Kidney (tissue), 14 donors: ENCODE measurements around the gene MPND. TPM values are rescaled to one million over a fixed set of nuclear protein-coding genes. Genes with fewer than 3 reads are reported as not detected.
A peak's percentile ranks its signal among the peaks of the same experiment; 100 is the strongest.

Experiments
- DNase-seq, 5 donors: peaks; one replicate each; pipeline ENCODE4 v3.0.0-alpha.2; 2013 to 2020
- FAIRE-seq: peaks from 2 replicates; lab custom pipeline; 2012; peaks lifted over from hg19 to GRCh38; lab: Jason Lieb, UNC
- H3K27ac ChIP-seq, 2 donors: one replicate each; pipeline ENCODE4 v1.7.0; 2013; ENCODE audit warnings: low read depth in 2 of 2, low read length in 2 of 2, inconsistent platforms in 1 of 2
- H3K27me3 ChIP-seq: one replicate; pipeline ENCODE4 v1.7.1; 2013; ENCODE audit warnings: low read length, inconsistent platforms; ENCODE audit not compliant: control insufficient read depth, insufficient read depth
- H3K36me3 ChIP-seq, 3 donors: one replicate each; pipeline versions ENCODE4 v1.7.0 to v1.7.1; 2013; ENCODE audit warnings: low read length in 3 of 3, control low read depth in 1 of 3, inconsistent platforms in 1 of 3; ENCODE audit not compliant: insufficient read depth in 3 of 3, control insufficient read depth in 2 of 3
- H3K4me1 ChIP-seq, 3 donors: one replicate each; pipeline versions ENCODE4 v1.7.0 to v1.7.1; 2013; ENCODE audit warnings: low read length in 3 of 3, inconsistent platforms in 1 of 3, low read depth in 1 of 3; ENCODE audit not compliant: control insufficient read depth in 2 of 3, insufficient read depth in 2 of 3
- H3K4me3 ChIP-seq, 3 donors: one replicate each; pipeline versions ENCODE4 v1.7.0 to v1.8.1; 2013; ENCODE audit warnings: low read length in 3 of 3, control low read depth in 1 of 3, inconsistent platforms in 1 of 3
- H3K9ac ChIP-seq, 3 donors: one replicate each; pipeline versions ENCODE4 v1.7.0 to v1.7.1; 2013; ENCODE audit warnings: low read length in 3 of 3, control low read depth in 1 of 3, inconsistent platforms in 1 of 3
- H3K9me3 ChIP-seq, 3 donors: one replicate each; pipeline versions ENCODE4 v1.7.0 to v1.7.1; 2013; ENCODE audit warnings: low read length in 3 of 3, control low read depth in 1 of 3, inconsistent platforms in 1 of 3; ENCODE audit not compliant: control insufficient read depth in 2 of 3, insufficient read depth in 1 of 3
- intact Hi-C: fragments of 100-400 bp; cut with DNase I; formaldehyde crosslinking; loops from one replicate; pipeline ENCODE4 v1.11.1; 2022
- polyA plus RNA-seq: library from polyadenylated mRNA; stranded (reverse); fragments of 350-450 nt; fragmentation: Illumina TruSeq; extraction: RNeasy Lipid Tissue Mini Kit (QIAGEN cat#74804); gene quantifications from one replicate; pipeline ENCODE4 v1.2.3, GENCODE V29; 2014; ENCODE audit warnings: low read depth, low replicate concordance; ENCODE audit not compliant: insufficient read depth
- total RNA-seq: library from RNA; stranded (reverse); fragmentation: NEBNext Ultra II Directional; extraction: Animal tissue kit (Norgen Biotek cat#: 25700); gene quantifications from one replicate; pipeline ENCODE4 v1.2.1, GENCODE V29; 2021
- TF ChIP-seq, protein P1 (sequence below): IDR thresholded peaks from 3 replicates; pipeline ENCODE4 v1.5.1; 2012; ENCODE audit warnings: mild to moderate bottlenecking, moderate library complexity, borderline replicate concordance; ENCODE audit not compliant: insufficient read depth; ENCODE audit errors: extremely low read depth
- donor health status: control.
- donor health status: control.
- donor health status: control.
- donor health status: control.
- donor health status: control.
- donor health status: DM: yes; HTN: yes; CAD: no.
- donor health status: Normal renal cell carcinoma (clear cell type).

Gene MPND
- total and polyA plus RNA-seq, 2 donors from 2014 or later = 24.1 to 43.5 TPM

DNA sequence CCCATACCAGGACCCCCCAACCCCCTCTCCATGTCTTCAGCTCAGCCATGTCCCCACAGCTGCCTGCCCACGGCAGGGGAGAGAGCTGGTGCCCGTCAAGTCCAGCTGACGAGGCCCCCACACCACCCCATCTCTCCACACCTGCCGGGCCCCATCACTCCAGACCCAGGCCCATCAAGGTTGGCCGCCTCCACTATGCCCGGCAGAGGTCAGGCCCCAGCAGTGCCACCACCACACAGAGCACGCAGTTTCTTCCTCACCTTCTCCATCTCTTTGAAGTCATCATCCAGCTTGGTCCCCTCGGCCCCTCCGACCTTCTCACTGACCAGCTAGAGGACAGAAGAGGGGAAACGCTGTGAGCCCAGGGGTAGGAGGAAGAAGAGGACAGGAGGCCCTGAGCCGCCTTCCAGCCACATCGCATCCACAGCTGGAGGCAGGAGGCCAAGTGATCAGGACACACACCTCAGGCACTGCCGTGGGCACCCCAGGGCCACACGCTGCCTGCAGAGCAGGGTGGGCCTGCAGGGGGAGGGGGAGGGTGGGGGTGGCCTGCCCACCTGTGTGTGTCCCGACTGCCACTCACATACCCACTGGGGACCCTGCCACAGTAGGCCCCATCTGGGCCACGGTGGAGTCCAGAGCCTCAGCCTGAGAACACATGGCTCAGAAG lies 23.4 kb downstream of the MPND start:
- H3K36me3 ChIP-seq = peaks cover 0 to 28% (median 12%) of the 10 kb centered on the region in 3 donors
- FAIRE-seq = no peak
- no peak overlapping the region for H3K27ac ChIP-seq
- no peak overlapping the region for H3K9ac ChIP-seq
- TF ChIP-seq, protein P1, sequence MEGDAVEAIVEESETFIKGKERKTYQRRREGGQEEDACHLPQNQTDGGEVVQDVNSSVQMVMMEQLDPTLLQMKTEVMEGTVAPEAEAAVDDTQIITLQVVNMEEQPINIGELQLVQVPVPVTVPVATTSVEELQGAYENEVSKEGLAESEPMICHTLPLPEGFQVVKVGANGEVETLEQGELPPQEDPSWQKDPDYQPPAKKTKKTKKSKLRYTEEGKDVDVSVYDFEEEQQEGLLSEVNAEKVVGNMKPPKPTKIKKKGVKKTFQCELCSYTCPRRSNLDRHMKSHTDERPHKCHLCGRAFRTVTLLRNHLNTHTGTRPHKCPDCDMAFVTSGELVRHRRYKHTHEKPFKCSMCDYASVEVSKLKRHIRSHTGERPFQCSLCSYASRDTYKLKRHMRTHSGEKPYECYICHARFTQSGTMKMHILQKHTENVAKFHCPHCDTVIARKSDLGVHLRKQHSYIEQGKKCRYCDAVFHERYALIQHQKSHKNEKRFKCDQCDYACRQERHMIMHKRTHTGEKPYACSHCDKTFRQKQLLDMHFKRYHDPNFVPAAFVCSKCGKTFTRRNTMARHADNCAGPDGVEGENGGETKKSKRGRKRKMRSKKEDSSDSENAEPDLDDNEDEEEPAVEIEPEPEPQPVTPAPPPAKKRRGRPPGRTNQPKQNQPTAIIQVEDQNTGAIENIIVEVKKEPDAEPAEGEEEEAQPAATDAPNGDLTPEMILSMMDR = no peak
- H3K4me3 ChIP-seq = no peak overlapping the region
- intact Hi-C loops = no loop called here
- H3K27me3 ChIP-seq = no peaks in the 10 kb centered on the region
- H3K9me3 ChIP-seq = no peaks in the 10 kb centered on the region
- H3K4me1 ChIP-seq = peaks cover 0 to 26% (median 17%) of the 10 kb centered on the region in 3 donors
- DNase-seq = peak in 1 of 5 donors; percentile 71

- intact Hi-C loops = no loop called here
- DNase-seq (peak in 1 of 5 donors; percentile 52), FAIRE-seq (no peak)
- TF ChIP-seq, protein P1 = no peak
- H3K36me3 ChIP-seq = peaks cover 0 to 25% (median 8%) of the 10 kb centered on the region in 3 donors
- H3K4me3 ChIP-seq = no peak overlapping the region
- no peak overlapping the region for H3K27ac ChIP-seq
- H3K9ac ChIP-seq = no peak overlapping the region
- H3K27me3 ChIP-seq = no peaks in the 10 kb centered on the region
- H3K4me1 ChIP-seq = peaks cover 0 to 29% (median 20%) of the 10 kb centered on the region in 3 donors
- H3K9me3 ChIP-seq = no peaks in the 10 kb centered on the region
Measured at GRCh38 chr19:4367336-4367723, 24.0 kb downstream of the MPND start.

DNA sequence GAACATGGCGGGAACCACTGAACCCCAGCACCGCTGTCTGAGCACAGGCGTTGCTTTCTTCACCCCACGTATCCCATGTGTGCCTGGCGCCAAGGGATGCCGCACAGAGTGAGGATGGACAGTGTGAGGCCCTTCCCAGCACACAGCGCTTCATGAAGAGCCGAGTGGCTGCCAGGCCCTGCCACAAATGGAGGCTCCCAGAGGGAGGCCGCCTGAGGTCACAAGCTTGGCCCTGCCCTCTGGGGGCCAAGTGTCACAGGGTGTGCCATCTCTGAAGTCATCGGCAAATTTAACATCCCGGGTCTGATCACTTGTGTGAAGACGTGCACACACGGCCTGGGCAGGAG lies 24.4 kb downstream of the MPND start:
- DNase-seq (peak in 2 of 5 donors; percentile 42 to 74), FAIRE-seq (no peak)
- H3K4me1 ChIP-seq = peaks cover 0 to 29% (median 24%) of the 10 kb centered on the region in 3 donors
- H3K27me3 ChIP-seq = no peaks in the 10 kb centered on the region
- H3K9me3 ChIP-seq = no peaks in the 10 kb centered on the region
- intact Hi-C loops = no loop called here
- H3K36me3 ChIP-seq = peaks cover 0 to 20% (median 8%) of the 10 kb centered on the region in 3 donors
- H3K27ac ChIP-seq = peak overlapping the region; percentile 48 to 72
- H3K9ac ChIP-seq = peak overlapping the region in 1 of 3 donors; percentile 5
- TF ChIP-seq, protein P1 = no peak
- no peak overlapping the region for H3K4me3 ChIP-seq
